GM12864 (cell line): ENCODE measurements around the gene GPR156.

Experiments
- DNase-seq: peaks from one replicate; pipeline ENCODE4 v3.0.0-alpha.2; 2011; ENCODE audit warnings: low read depth
- H3K4me3 ChIP-seq: 2 replicates; pipeline ENCODE4 v1.5.1; 2011; ENCODE audit warnings: mild to moderate bottlenecking, low read depth, low read length, control low read depth
- CTCF ChIP-seq: IDR thresholded peaks from 2 replicates; pipeline ENCODE4 v1.5.1; 2011; ENCODE audit warnings: low read depth, mild to moderate bottlenecking, moderate library complexity, low read length, control low read depth, inconsistent platforms; ENCODE audit errors: missing control alignments

GPR156 gene

GRCh38 chr3:120275618-120276017, 9.4 kb downstream of the GPR156 start:
- DNase-seq, result no peak
- no peak for TF ChIP-seq CTCF
- H3K4me3 ChIP-seq, result no peak overlapping the region

- TF ChIP-seq CTCF, result no peak
- DNase-seq, result no peak
- no peak overlapping the region for H3K4me3 ChIP-seq
Measured at GRCh38 chr3:120274739-120275167, 10.3 kb downstream of the GPR156 start.

- no peak overlapping the region for H3K4me3 ChIP-seq
- no peak for TF ChIP-seq CTCF
- no peak for DNase-seq
Measured at GRCh38 chr3:120272286-120272685, 12.7 kb downstream of the GPR156 start.

- no peak for DNase-seq
Measured at GRCh38 chr3:120265989-120266388, 19.0 kb downstream of the GPR156 start.

GRCh38 chr3:120264963-120265362, 20.1 kb downstream of the GPR156 start:
- no peak overlapping the region for H3K4me3 ChIP-seq
- no peak for DNase-seq
- TF ChIP-seq CTCF, result no peak

More at GRCh38 chr3:120265989-120266388, 19.0 kb downstream of the GPR156 start:
- H3K4me3 ChIP-seq, result no peak overlapping the region
- no peak for TF ChIP-seq CTCF

GRCh38 chr3:120263792-120264191, 21.2 kb downstream of the GPR156 start:
- no peak overlapping the region for H3K4me3 ChIP-seq
- no peak for DNase-seq
- TF ChIP-seq CTCF, result no peak

GRCh38 chr3:120258009-120258408, 27.0 kb downstream of the GPR156 start:
- TF ChIP-seq CTCF, result no peak
- no peak for DNase-seq
- H3K4me3 ChIP-seq, result no peak overlapping the region
